Small intestine (tissue), 7 donors: ENCODE results near the gene COL8A1. TPM values are rescaled to one million over a fixed set of nuclear protein-coding genes. Genes with fewer than 3 reads are reported as not detected.

Experiments used
- DNase-seq, 2 donors: peaks; one replicate each; pipeline versions ENCODE4 v3.0.0 to v3.0.0-alpha.2; 2013
- FAIRE-seq: peaks from 2 replicates; lab custom pipeline; 2012; peaks lifted over from hg19 to GRCh38; lab: Jason Lieb, UNC
- H3K27ac ChIP-seq, 3 donors: one replicate each; pipeline ENCODE4 v1.5.1; 2013; ENCODE audit warnings: low read length in 2 of 3, mild to moderate bottlenecking in 2 of 3, control low read depth in 1 of 3, inconsistent platforms in 1 of 3, low read depth in 1 of 3, moderate library complexity in 1 of 3
- H3K27me3 ChIP-seq, 3 donors: one replicate each; pipeline ENCODE4 v1.6.1; 2013; ENCODE audit warnings: low read length in 3 of 3, inconsistent platforms in 1 of 3; ENCODE audit not compliant: control insufficient read depth in 3 of 3, insufficient read depth in 3 of 3
- H3K36me3 ChIP-seq, 3 donors: one replicate each; pipeline ENCODE4 v1.6.1; 2013; ENCODE audit warnings: low read length in 3 of 3, inconsistent platforms in 1 of 3, low read depth in 1 of 3, mild to moderate bottlenecking in 1 of 3, moderate library complexity in 1 of 3; ENCODE audit not compliant: control insufficient read depth in 3 of 3, insufficient read depth in 2 of 3
- H3K4me1 ChIP-seq, 3 donors: one replicate each; pipeline ENCODE4 v1.6.1; 2013; ENCODE audit warnings: low read length in 2 of 3, inconsistent platforms in 1 of 3, low read depth in 1 of 3, mild to moderate bottlenecking in 1 of 3, moderate library complexity in 1 of 3; ENCODE audit not compliant: control insufficient read depth in 3 of 3, insufficient read depth in 2 of 3
- H3K4me3 ChIP-seq, 3 donors: one replicate each; pipeline ENCODE4 v1.5.1; 2013; ENCODE audit warnings: low read length in 3 of 3, control low read depth in 1 of 3, inconsistent platforms in 1 of 3, low read depth in 1 of 3, mild to moderate bottlenecking in 1 of 3, moderate library complexity in 1 of 3
- H3K9me3 ChIP-seq, 2 donors: one replicate each; pipeline ENCODE4 v1.6.1; 2013; ENCODE audit warnings: low read depth in 1 of 2, low read length in 1 of 2; ENCODE audit not compliant: control insufficient read depth in 2 of 2, insufficient read depth in 1 of 2
- whole genome bisulfite sequencing, 3 donors: extraction: QIAGEN DNeasy Blood & Tissue Kit; methylation state at CpG; one replicate each; pipeline ENCODE4 v1.1.7; 2013; 5-methylcytosine and 5-hydroxymethylcytosine counted together
- polyA plus RNA-seq, 4 donors: library from polyadenylated mRNA; stranded (reverse) in 3 of 4; unstranded in 1 of 4; fragments of 200-250 nt in 3 of 4; fragments of 120-200 nt in 1 of 4; gene quantifications; one replicate each; pipeline versions ENCODE4 v1.2.1 to v1.2.3, GENCODE V29; 2013
- donor health status: healthy with polysubstance abuse.
- donor health status: control.
- donor health status: control.
- donor health status: Bipolar disorder and iron deficiency.
- donor health status: healthy.

The COL8A1 gene
- polyA plus RNA-seq, 4 donors, result 0.21 to 4.5 (median 0.25) TPM

DNA sequence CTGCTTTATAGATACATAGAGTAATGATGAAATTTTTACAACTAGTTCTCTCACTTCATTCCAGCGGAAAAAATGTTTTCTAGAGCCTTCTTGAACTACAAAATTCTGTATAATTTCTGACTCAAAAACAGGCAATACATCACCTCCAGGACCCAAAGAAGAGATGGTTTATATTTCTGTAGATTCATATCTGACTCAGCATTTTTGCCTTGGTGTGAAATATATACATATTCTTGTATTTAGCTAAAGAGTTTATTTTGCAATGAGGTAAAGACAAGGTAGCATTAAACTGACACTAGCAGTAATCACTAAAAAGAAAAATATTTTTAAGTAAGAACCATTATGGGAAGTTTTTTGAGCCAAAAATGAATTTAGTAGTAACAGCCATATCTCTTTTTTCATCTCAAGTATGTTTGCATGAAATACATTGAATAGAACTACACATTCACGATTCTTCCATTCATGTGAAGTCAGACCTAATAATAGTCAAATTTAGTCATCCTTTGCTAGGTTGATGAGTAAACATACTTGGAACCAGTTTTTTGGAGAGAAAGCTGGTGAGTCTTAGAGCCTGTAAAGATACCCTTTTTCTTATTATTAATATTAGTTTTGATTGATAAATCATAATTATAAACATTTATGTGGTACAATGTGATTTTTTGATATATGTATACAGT, 31.6 kb downstream of the COL8A1 start:
- 80 to 88% (median 86%) methylated on average over 2 of the region's 2 CpGs for WGBS, 3 donors
- DNase-seq (no peak), FAIRE-seq (no peak)
- H3K27ac ChIP-seq, result no peak overlapping the region
- no peak overlapping the region for H3K4me3 ChIP-seq
- H3K4me1 ChIP-seq, result no peaks in the 10 kb centered on the region
- H3K27me3 ChIP-seq, result peaks cover 0 to 2% (median 0%) of the 10 kb centered on the region in 3 donors
- H3K36me3 ChIP-seq, result no peaks in the 10 kb centered on the region
- H3K9me3 ChIP-seq, result no peaks in the 10 kb centered on the region

GRCh38 chr3:99670556-99670950, 32.2 kb downstream of the COL8A1 start:
- Histone ChIP-seq H3K27me3 (peaks cover 0 to 2% (median 0%) of the 10 kb centered on the region in 3 donors), H3K27ac (no peak overlapping the region), H3K9me3 (no peaks in the 10 kb centered on the region), H3K4me1 (no peaks in the 10 kb centered on the region), H3K36me3 (no peaks in the 10 kb centered on the region), H3K4me3 (no peak overlapping the region)
- FAIRE-seq (no peak), DNase-seq (no peak)
- 54 to 80% (median 59%) methylated on average over 2 of the region's 2 CpGs for WGBS, 3 donors

DNA sequence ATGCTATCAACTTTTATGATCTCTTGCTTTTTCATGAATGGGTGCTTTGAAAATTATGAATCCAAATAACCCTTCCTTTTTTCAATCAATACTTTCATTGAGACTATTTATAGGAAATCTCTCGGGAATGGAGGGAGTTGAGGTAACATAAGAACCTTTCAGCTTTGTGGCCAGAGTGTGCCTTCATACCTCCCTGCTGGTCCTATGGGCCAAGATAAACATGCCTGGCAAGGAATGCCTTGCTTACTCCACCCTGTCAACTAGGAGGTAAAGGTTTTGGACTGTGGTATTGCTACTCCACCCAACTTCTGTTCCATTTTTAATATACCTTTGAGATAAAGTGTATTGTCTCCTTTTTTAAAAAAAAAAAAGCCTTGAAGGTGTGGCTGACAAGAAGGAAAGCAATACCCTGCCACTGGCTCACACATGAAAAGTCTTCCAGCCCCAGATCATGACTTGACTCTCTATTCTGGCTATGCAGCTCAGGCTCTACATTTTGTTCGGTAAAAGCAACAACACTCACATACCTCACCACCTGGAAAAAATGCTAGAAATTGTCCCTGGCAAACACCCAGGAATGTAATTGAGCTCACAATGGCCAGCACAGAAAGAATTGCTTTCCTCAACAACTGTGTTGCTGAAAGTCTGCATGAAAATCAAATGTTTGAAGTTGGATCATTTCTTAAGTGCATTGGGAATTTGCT, 35.8 kb downstream of the COL8A1 start:
- H3K36me3 ChIP-seq, result no peaks in the 10 kb centered on the region
- peaks cover 0 to 2% (median 0%) of the 10 kb centered on the region in 3 donors for H3K27me3 ChIP-seq
- no peaks in the 10 kb centered on the region for H3K9me3 ChIP-seq
- H3K4me3 ChIP-seq, result no peak overlapping the region
- DNase-seq, result no peak
- 67 to 81% (median 80%) methylated on average over 2 of the region's 2 CpGs for WGBS, 3 donors
- H3K27ac ChIP-seq, result no peak overlapping the region
- H3K4me1 ChIP-seq, result no peaks in the 10 kb centered on the region
- no peak for FAIRE-seq

DNA sequence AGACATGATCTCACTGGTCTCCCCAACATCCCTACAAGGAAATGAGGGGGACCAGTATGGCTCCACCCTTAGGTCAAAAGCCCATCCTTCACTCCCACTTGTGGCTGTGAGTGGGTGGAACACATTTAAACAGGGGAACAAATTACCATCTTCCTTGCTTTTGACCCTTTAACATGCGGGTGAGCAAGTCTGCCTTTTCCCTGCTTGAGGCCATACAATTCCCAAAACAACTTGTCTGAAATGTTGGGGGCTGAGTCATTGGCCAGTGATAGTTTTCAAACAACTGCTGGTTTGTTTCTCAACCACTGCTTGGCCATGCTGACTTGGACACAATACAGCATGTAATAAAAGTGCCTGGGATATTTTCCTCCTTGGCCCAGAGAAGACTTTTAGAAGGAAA, 39.6 kb downstream of the COL8A1 start:
- no peaks in the 10 kb centered on the region for H3K4me1 ChIP-seq
- H3K36me3 ChIP-seq, result no peaks in the 10 kb centered on the region
- H3K27me3 ChIP-seq, result no peaks in the 10 kb centered on the region
- H3K4me3 ChIP-seq, result no peak overlapping the region
- DNase-seq, result no peak
- FAIRE-seq, result no peak
- no peak overlapping the region for H3K27ac ChIP-seq
- H3K9me3 ChIP-seq, result no peaks in the 10 kb centered on the region
- 73 to 86% (median 76%) methylated on average over 1 of the region's 1 CpG for WGBS, 3 donors

DNA sequence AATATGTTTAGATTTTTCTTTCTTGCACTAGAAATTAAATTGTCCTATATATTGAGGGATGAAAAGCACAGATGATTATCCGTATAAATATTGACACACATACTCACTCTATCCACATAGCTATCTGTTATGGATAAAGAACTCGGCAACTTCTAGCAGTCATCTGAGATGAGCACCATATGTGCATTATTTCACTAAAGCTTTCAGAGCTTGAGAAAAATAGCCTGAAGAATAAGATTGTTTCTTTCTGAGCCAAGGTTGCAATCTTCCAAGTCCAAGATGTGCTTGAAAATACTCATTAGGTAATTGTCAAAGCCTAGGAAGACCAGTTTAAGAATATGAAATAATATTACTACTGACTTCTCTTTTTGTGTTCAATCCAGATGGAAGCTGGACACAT, 40.5 kb downstream of the COL8A1 start:
- no peak overlapping the region for H3K27ac ChIP-seq
- no peaks in the 10 kb centered on the region for H3K27me3 ChIP-seq
- DNase-seq (no peak), FAIRE-seq (no peak)
- H3K36me3 ChIP-seq, result no peaks in the 10 kb centered on the region
- 56 to 73% (median 66%) methylated on average over 2 of the region's 2 CpGs for WGBS, 3 donors
- H3K4me1 ChIP-seq, result no peaks in the 10 kb centered on the region
- no peak overlapping the region for H3K4me3 ChIP-seq
- H3K9me3 ChIP-seq, result no peaks in the 10 kb centered on the region

DNA sequence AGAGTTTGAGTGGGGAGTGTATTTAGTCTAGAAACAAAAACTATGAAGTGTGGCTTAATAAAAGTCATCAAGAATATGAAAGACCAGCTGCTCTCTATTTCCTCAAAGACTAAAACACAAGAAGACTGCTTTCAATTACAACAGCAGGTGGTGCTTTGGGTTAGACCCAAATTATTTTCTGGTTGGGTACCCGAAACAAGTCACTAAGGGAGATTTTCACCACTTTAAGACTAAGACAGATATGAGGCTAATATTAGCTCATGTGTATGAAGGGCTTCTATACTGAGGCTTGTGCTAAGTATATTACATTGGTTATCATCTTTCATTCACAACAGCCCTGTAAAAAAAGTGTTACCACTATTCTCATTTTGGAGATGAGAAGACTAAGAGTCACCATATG, 43.1 kb downstream of the COL8A1 start:
- Histone ChIP-seq H3K27ac (no peak overlapping the region), H3K9me3 (no peaks in the 10 kb centered on the region), H3K4me3 (no peak overlapping the region), H3K4me1 (no peaks in the 10 kb centered on the region), H3K36me3 (no peaks in the 10 kb centered on the region), H3K27me3 (no peaks in the 10 kb centered on the region)
- WGBS, 3 donors, result 38 to 60% (median 50%) methylated on average over 1 of the region's 1 CpG
- FAIRE-seq (no peak), DNase-seq (no peak)

DNA sequence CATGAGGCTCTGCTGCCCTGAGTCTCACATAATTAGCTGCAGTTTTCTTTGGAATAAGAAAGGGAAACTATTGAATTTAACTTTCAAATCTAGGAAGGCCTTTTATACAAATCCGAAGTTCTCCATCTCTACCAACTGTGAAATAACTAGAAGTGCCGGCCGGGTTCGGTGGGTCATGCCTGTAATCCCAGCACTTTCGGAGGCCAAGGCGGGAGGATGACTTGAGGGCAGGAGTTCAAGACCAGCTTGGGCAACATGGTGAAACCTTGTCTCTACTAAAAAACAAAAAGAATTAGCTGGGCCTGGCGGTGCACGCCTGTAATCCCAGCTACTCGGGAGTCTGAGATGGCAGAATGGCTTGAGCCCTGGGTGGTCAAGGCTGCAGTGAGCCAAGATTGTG, 43.6 kb downstream of the COL8A1 start:
- no peak overlapping the region for H3K27ac ChIP-seq
- DNase-seq, result no peak
- no peak for FAIRE-seq
- no peak overlapping the region for H3K4me3 ChIP-seq
- WGBS, 3 donors, result 92 to 98% (median 93%) methylated on average over 9 of the region's 9 CpGs
- H3K36me3 ChIP-seq, result no peaks in the 10 kb centered on the region
- no peaks in the 10 kb centered on the region for H3K27me3 ChIP-seq
- H3K4me1 ChIP-seq, result no peaks in the 10 kb centered on the region
- no peaks in the 10 kb centered on the region for H3K9me3 ChIP-seq

GRCh38 chr3:99683465-99683864, 45.1 kb downstream of the COL8A1 start:
- Histone ChIP-seq H3K27ac (no peak overlapping the region), H3K4me1 (no peaks in the 10 kb centered on the region), H3K27me3 (peaks cover 0 to 1% (median 0%) of the 10 kb centered on the region in 3 donors), H3K9me3 (no peaks in the 10 kb centered on the region), H3K4me3 (no peak overlapping the region), H3K36me3 (no peaks in the 10 kb centered on the region)
- WGBS, 3 donors, result 57 to 67% (median 64%) methylated on average over 1 of the region's 1 CpG
- FAIRE-seq (no peak), DNase-seq (no peak)
